Gastroesophageal sphincter (tissue), 2 donors: Measurements from ENCODE around the gene ABCG1.

ENCODE experiments used
- POLR2A ChIP-seq, 2 donors: fragments of 450-650 bp; IDR thresholded peaks; one replicate each; pipeline ENCODE4 v1.6.1; 2017; ENCODE audit warnings: antibody characterized with exemption in 2 of 2, mild to moderate bottlenecking in 2 of 2, moderate library complexity in 1 of 2
- POLR2AphosphoS5 ChIP-seq: sonication (generic); formaldehyde crosslinking; IDR thresholded peaks from one replicate; pipeline ENCODE4 v1.6.1; 2017; ENCODE audit warnings: antibody characterized with exemption

DNA sequence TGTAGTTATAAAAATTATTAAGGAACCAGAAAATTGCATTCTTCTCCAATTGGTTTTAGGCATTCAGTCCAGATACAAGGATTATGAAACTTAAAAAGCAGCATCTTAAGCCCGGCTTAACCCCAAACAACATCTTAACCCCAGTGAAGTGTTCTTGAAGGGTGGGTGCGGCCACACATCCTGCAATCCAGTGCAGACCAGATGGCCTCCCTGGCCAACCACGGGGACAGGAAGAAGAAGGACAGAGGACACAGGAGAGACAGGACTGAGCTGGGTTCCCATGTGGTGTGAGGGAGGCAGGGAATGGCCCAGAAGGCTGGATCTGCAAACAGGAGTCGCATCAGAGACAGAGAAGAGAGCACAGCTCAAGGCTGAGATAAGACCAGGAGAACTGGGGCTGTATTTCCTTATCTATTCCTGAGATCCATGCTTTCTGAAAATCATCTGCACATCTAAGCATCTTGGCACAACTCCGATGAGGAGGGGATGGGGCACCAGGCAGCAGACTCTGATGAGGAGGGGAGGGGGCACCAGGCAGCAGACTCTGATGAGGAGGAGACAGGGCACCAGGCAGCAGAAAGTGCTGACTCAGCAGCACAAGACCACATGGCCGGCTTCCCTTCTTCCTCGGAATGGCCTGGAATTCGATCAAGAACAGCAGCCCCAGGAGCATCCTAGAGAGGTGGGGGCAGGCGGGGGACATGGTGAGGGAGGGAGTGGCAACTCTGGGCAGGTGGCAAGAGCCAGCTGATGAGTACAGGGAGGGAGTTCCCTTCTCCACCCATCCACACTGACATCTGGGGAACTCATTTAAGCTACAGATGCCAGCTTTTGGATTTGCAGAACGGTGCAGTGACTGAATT lies 26.6 kb downstream of the ABCG1 start:
- no peak for TF ChIP-seq POLR2A (IDR thresholded peaks at IDR 0.05)
- no peak for TF ChIP-seq POLR2AphosphoS5
